GM18517 (cell line): Measurements from ENCODE around the gene TRIM60.
"Not testable (repeated sequence)": the region's sequence is repeated elsewhere in the genome, so short reads cannot be mapped to it uniquely, and the experiment has no call there.

Source experiments
- ATAC-seq: cut with Tn5 transposase; IDR thresholded peaks from one replicate; pipeline ENCODE4 v1.9.1; 2021; ENCODE audit warnings: mild to moderate bottlenecking, moderate library complexity; ENCODE audit not compliant: unreplicated experiment

Gene TRIM60

DNA sequence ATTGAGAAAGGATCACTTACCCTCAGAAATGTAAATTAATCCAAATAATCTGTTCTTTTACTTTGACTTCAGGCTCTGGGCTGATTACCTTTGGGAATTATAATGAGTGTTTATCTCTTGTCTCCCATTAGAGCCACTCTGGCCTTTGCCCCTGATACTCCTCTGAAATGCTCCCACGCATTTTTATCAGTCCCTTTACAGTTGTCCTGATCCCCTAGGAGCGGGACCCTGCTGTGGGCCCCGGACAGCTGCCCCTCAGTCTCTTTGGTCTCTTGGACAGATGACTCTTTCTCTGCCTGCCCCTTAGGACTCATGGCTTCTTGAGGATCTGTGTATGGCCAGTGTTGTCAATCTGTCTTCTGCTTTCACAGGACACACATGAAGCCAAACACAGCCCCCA lies 20.8 kb downstream of the TRIM60 start:
- ATAC-seq: no peak

DNA sequence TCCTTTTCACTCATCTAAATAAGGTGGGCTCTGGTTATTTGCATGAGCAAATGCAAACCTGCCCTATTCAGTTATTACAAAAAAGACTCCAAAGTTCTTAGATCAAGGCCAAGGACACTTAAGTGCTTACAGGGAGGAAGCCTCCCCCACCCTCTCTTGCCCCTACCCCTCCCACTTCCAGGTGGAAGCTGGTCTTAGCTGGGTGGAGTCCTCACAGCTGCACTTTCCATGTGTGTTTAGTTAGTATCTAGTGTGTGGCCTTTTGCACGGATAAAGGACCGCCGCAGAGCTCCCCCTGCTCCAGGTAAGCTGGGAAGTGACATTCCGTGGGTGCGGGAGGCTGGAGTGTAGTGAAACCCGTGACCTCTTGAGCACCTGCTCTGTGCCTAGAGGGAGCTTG lies 21.8 kb downstream of the TRIM60 start, which contains the start of gene TRIM75:
TRIM75 (plus strand) TSS at position 222 of the 400 bp plus-strand sequence. CDS start 5,282 bp downstream, outside the sequence.
- ATAC-seq: no peak

DNA sequence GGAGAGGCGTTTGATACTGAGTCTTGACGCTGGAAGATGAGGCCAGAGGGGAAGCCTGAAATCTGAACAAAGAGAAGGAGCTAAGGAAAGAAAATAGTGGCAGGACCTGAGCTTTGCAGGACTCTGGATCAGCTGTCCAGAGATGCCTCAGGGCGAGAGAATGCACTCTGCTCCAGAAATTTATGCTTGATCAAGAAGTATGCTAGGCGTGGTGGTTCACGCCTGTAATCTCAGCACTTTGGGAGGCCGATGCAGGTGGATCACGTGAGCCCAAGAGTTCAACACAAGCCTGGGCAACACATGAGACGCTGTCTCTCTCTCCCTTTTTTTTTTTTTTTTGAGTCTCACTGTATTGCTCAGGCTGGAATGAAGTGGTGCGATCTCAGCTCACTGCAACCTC lies 23.8 kb downstream of the TRIM60 start:
- ATAC-seq: no peak

DNA sequence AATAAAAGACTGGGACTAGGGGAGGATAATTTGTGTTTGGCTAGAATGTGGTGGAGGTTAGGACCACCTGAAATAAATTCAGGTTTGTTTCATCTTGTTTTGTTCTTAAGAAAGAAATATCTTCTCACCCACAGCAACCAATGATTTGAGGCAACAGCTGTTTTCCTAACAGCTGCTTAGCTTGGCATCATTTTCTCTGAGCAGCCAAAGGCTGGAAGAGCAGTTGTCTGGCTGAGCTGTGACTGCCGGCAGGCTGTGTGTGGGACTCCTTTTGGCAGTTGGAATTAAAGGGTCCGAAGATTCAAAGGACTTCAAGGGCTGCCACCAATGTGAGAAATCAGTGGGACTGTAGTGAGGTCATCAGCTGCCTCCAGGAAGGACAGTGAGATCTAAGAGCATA lies 26.9 kb downstream of the TRIM60 start:
- no peak for ATAC-seq

DNA sequence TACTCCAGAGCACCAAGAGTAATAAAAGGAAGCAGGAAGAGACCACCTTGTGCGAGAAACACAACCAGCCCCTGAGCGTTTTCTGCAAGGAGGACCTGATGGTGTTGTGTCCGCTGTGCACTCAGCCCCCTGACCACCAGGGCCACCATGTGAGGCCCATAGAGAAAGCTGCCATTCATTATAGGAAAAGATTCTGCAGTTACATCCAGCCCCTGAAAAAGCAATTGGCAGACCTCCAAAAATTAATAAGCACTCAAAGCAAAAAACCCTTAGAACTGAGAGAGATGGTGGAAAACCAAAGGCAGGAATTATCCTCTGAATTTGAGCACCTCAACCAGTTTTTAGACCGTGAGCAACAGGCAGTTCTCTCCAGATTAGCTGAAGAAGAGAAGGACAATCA lies 27.6 kb downstream of the TRIM60 start:
- no peak for ATAC-seq

DNA sequence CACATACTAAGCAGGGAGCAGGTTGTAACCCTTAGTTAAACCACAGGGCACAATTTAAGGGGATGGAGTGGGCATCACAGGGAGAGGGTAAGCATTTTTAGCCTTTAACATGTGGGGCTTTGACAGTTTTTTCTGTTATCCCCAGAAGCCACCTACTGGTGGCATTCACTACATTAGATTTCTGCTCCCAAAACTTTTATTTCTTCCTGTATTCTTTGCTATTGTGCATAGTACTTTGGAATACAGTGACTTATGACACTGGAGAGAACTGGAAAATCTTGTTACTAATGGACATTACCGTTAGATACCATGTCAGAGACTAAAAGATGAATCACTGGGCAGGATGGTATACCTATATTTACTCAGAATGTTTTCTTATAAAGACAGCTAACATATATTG lies 29.1 kb downstream of the TRIM60 start:
- no peak for ATAC-seq

DNA sequence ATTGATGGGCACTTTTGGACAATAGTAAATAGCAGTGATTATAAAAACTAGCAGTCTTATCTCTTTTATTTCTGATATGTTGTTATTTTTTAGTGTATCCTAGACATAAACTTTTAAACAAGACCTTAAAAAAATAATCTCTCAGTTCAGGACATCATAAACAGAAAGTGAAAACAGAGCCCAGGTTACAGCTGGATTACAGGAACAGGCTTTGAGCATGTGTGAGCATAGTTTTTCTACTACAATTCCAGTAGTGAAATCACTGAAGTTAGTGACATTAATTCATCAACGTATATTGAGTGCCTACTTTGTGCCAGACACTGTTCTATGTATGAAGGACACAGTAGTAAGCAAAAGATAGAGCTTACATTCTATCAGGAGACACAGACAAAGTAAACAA lies 38.8 kb downstream of the TRIM60 start:
- ATAC-seq: no peak

DNA sequence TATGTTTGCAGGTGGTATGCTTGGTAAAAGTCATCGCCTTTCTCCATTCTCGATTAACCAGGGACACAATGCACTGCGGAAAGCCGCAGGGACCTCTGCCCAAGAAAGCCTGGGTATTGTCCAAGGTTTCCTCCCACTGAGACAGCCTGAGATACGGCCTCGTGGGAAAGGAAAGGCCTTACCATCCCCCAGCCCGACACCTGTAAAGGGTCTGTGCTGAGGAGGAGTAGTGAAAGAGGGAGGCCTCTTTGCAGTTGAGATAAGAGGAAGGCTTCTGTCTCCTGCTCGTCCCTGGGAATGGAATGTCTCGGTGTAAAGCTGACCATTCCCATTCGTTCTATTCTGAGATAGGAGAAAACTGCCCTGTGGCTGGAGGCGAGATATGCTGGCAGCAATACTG lies 41.5 kb downstream of the TRIM60 start:
- not testable (repeated sequence) for ATAC-seq

DNA sequence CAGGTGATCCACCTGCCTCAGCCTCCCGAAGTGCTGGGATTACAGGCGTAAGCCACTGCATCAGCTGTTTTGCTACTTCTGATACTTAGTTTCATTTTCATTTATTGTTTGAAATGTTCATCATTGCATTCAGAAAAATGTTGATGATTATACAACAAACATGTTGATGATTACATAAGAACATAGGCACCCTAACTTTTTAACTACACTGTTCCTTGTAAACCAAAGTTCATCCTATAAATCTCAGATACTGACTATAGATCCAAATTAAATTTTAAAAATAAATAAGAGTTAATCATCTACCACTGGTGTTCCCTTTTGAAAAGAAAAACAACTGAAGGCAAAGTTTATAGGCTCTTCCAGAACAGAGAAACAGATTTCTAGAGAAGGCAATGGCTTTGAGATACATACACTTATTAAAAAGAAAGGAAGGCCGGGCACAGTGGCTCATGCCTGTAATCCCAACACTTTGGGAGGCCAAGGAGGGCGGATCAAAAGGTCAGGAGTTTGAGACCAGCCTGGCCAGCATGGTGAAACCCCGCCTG lies 45.3 kb downstream of the TRIM60 start:
- no peak for ATAC-seq

DNA sequence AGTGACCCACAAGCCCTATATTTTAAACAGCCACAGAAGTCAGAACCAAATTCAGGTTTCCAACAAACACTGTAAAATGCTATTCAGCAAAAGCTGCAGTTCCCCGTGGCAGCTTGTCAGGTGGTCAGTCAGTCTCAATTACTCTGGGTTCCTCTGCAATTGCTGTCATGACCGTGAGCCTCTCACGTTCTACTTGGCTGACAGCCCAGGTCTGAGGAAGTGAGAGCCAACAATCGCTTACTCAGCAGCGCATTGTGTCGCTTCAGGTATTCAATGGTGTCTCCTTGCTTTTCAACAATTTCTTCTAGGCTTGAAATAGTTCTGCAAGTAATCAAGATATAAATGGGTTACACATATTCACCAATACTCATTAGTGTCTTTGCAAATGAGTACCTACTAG lies 47.7 kb downstream of the TRIM60 start:
- no peak for ATAC-seq

DNA sequence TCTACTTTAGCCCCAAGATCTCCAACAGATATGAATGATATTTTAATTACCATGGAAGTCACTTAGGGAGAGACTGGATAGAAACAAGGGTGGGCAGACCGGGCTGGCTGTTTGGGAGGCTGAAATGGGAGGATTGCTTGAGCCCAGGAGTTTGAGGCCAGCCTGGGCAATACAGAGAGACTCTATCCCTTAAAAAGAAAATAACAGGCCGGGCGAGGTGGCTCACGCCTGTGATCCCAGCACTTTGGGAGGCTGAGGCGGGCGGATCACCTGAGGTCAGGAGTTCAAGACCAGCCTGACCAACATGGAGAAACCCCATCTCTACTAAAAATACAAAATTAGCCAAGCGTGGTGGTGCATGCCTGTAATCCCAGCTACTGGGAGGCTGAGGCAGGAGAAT lies 53.0 kb downstream of the TRIM60 start:
- ATAC-seq: not testable (repeated sequence)

DNA sequence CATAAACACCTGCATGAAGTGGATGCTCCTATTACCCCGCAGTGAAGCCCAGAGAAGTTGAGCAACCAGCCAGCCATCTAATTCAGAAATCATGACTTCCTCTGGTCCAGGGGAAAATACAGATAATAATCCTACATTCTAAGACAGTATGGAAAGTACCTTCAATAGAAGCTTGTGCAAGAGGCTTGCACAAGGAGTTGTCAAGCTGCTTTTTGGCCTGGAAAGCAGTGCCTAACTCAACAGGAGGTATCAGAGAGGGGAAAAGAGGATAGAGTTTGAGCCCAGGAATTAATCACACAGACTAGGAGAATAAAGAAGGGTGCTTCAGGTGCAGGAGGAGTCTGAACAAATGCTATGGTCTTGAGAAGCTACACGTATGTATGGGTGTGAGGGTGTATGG lies 54.1 kb downstream of the TRIM60 start:
- no peak for ATAC-seq

DNA sequence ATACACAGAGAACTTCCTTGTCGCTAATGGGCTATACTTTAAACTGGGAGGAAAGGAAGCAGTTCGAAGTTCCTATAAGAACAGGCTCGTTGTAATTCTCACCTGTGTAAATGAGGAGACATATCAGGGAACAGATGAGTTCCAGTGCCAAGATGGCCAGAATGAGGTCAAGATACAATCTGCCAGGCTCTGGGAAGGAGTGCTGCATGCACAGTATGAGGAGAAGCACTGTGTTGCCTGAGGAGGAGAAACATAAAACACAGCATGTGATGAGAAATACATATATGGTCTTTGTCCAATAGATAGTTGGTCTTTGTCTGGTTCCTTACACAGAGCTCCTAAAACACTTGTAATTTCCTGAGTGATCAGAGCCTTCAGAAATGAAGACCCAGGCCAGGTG lies 56.6 kb downstream of the TRIM60 start:
- ATAC-seq: no peak
